ENCODE results near the gene COX14.
A peak's percentile ranks its signal among the peaks of the same experiment; 100 is the strongest.
"Not testable (repeated sequence)": the region's sequence is repeated elsewhere in the genome, so short reads cannot be mapped to it uniquely, and the experiment has no call there.

COX14 gene

GRCh38 chr12:50111693-50112455 lies at the start of gene COX14:
Gene COX14, plus strand, starts transcription at chr12:50112236. Its CDS starts 7,808 bp downstream, at chr12:50120044.
- DNase-seq = peak; percentile 100

GRCh38 chr12:50062728-50063460 lies 49.1 kb upstream of the COX14 start:
- DNase-seq = no peak

GRCh38 chr12:50065726-50066310 lies 46.2 kb upstream of the COX14 start:
- DNase-seq = no peak

GRCh38 chr12:50066402-50066801 lies 45.6 kb upstream of the COX14 start:
- DNase-seq = no peak

GRCh38 chr12:50069069-50069468 lies 43.0 kb upstream of the COX14 start:
- no peak for DNase-seq

GRCh38 chr12:50069539-50069938 lies 42.5 kb upstream of the COX14 start:
- DNase-seq = no peak

GRCh38 chr12:50070314-50071060 lies 41.5 kb upstream of the COX14 start:
- DNase-seq = peak; percentile 71

GRCh38 chr12:50072198-50072907 lies 39.7 kb upstream of the COX14 start:
- no peak for DNase-seq

- no peak for DNase-seq
These were observed 38.8 kb upstream of the COX14 start for GRCh38 chr12:50073206-50073605.

- no peak for DNase-seq
These were observed 38.3 kb upstream of the COX14 start for GRCh38 chr12:50073712-50074111.

- peak; percentile 85 for DNase-seq
These were observed 36.9 kb upstream of the COX14 start for GRCh38 chr12:50074936-50075807.

GRCh38 chr12:50075808-50076170 lies 36.2 kb upstream of the COX14 start:
- DNase-seq = no peak

GRCh38 chr12:50077099-50077498 lies 34.9 kb upstream of the COX14 start:
- no peak for DNase-seq

- no peak for DNase-seq
These were observed 33.8 kb upstream of the COX14 start for GRCh38 chr12:50078281-50078680.

- DNase-seq = no peak
These were observed 32.3 kb upstream of the COX14 start for GRCh38 chr12:50079771-50080170.

GRCh38 chr12:50081096-50081808 lies 30.8 kb upstream of the COX14 start:
- DNase-seq = no peak

GRCh38 chr12:50082644-50083043 lies 29.4 kb upstream of the COX14 start:
- no peak for DNase-seq

GRCh38 chr12:50083301-50083700 lies 28.7 kb upstream of the COX14 start:
- no peak for DNase-seq

- not testable (repeated sequence) for DNase-seq
These were observed 27.6 kb upstream of the COX14 start for GRCh38 chr12:50084409-50084774.

GRCh38 chr12:50084775-50085614 lies 27.0 kb upstream of the COX14 start, which contains the start of gene SMARCD1:
Gene SMARCD1, plus strand, starts transcription at chr12:50085342. Its CDS starts 28 bp downstream, at chr12:50085370.
- peak; percentile 94 for DNase-seq

Measured in activated CD4-positive, alpha-beta T cell treated with anti-CD3 and anti-CD28 coated beads, Interleukin-10, Interleukin-2, amounts not matched to agents 100 ng/mL and 50 ng/mL, durations not matched to agents 16 hours and 8 hours (primary cell).